GM12864 (cell line): Measurements from ENCODE around the gene GPC4.

Experiments used
- DNase-seq: peaks from one replicate; pipeline ENCODE4 v3.0.0-alpha.2; 2011; ENCODE audit warnings: low read depth
- H3K4me3 ChIP-seq: 2 replicates; pipeline ENCODE4 v1.5.1; 2011; ENCODE audit warnings: mild to moderate bottlenecking, low read depth, low read length, control low read depth
- TF ChIP-seq, protein P1 (sequence below): IDR thresholded peaks from 2 replicates; pipeline ENCODE4 v1.5.1; 2011; ENCODE audit warnings: low read depth, mild to moderate bottlenecking, moderate library complexity, low read length, control low read depth, inconsistent platforms; ENCODE audit errors: missing control alignments

GPC4 gene

DNA sequence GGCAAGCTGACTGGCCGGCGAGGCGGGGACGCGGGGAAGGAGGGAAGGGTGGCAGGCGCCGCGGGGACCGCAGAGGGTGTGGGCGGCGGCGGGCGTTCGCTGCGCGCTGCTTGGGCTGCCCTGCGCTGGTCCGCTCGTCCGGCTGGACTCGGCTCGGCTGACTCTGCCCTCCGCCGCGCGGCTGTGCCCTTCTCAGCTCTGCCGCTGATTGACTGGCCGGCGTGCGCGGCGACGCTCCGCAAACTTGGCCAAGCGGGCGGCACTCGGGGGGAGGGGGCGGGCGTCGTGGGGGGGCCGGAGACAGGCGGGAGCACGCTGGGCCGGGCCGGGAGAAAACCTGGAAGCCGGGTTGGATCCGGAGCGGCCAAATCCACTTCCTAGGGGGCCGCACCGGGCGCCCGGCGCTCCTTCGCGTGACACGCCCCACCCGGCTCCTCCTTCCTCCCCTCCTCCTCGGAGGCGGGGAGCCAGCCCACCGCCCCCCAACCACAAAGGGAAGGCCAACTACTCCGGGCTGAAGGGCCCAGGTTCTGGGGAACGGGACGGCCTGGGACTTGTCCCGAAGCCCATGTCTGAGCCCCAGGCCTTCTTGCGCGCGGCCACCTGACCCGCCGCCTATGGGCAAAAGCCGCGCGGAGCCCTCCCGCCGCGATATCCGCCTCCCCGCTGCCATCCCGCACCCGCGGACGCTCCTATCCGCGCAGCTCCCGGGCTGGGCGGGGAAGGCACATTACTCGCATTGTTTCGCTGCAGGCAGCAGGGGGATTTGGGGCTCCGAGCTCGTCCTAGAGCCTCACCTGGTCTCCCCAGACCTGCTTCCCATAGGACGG lies at the start of gene GPC4:
GPC4 (minus strand) TSS at position 214 of the 830 bp plus-strand sequence. CDS start 524 bp downstream, outside the sequence.
- TF ChIP-seq, protein P1, sequence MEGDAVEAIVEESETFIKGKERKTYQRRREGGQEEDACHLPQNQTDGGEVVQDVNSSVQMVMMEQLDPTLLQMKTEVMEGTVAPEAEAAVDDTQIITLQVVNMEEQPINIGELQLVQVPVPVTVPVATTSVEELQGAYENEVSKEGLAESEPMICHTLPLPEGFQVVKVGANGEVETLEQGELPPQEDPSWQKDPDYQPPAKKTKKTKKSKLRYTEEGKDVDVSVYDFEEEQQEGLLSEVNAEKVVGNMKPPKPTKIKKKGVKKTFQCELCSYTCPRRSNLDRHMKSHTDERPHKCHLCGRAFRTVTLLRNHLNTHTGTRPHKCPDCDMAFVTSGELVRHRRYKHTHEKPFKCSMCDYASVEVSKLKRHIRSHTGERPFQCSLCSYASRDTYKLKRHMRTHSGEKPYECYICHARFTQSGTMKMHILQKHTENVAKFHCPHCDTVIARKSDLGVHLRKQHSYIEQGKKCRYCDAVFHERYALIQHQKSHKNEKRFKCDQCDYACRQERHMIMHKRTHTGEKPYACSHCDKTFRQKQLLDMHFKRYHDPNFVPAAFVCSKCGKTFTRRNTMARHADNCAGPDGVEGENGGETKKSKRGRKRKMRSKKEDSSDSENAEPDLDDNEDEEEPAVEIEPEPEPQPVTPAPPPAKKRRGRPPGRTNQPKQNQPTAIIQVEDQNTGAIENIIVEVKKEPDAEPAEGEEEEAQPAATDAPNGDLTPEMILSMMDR: no peak
- no peak within 1 kb of the TSS for H3K4me3 ChIP-seq
- DNase-seq: no peak

DNA sequence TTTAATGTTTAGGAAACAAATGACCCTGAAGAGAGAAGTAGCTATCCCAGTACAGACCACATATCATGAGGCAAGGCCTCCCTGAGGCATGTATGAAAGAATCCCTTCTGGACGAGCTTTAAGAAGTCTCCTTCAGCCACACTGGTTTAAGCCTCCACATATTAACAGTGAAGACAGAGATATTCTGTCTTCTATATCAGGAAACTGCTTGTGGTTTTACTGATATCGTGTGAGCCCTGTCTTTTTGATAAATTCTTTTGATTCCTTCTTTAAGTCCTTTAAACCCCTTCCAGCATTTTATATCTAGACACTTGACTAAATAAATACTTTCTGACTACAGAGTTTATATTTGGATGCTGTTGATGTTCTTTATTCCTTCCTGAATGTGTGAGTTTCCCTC lies 45.9 kb upstream of the GPC4 start:
- TF ChIP-seq, protein P1: no peak
- DNase-seq: no peak

DNA sequence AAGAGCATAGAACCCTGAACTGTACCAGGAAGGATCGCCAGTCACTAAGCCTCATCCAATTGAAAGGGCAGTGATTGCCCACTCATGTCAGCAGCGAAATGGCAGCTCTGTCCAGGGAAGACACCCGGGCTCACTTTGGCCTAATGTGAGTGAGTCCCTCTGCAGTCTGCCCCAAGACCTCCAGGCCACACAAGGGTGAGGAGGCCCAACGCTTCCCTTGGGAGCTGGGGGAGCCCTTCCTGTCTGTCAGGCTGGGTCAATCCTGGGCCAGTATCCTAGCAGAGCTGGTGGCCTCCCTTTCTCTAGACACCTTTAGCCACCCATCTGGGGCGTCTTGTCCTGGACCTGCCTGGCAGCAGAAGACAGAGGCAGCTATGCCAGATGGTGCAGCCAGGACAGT lies 39.6 kb upstream of the GPC4 start:
- TF ChIP-seq, protein P1: no peak
- H3K4me3 ChIP-seq: no peak overlapping the region
- DNase-seq: no peak

More for the DNA sequence above, 45.9 kb upstream of the GPC4 start:
- H3K4me3 ChIP-seq: no peak overlapping the region

DNA sequence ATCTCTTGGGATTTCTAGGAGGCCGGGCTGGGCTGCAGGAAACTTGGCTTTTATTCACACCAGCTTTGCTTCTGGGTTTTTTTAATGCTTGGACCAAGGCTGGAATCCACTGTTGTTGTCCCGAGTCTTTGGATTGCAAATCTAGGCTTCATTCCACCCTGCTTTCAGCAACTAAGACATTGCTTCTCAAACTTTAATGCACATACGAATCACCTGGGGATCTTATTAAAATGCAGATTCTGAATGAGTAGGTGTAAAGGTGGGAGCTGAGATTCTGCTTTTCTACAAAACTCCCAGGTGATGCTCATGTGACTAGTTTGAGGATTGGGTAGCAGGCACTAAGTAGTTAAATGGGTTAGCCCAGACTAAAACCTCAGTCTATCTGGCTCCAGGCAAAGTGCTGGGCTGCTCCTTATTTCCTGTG lies 39.2 kb upstream of the GPC4 start:
- DNase-seq: no peak
- TF ChIP-seq, protein P1: no peak
- no peak overlapping the region for H3K4me3 ChIP-seq

DNA sequence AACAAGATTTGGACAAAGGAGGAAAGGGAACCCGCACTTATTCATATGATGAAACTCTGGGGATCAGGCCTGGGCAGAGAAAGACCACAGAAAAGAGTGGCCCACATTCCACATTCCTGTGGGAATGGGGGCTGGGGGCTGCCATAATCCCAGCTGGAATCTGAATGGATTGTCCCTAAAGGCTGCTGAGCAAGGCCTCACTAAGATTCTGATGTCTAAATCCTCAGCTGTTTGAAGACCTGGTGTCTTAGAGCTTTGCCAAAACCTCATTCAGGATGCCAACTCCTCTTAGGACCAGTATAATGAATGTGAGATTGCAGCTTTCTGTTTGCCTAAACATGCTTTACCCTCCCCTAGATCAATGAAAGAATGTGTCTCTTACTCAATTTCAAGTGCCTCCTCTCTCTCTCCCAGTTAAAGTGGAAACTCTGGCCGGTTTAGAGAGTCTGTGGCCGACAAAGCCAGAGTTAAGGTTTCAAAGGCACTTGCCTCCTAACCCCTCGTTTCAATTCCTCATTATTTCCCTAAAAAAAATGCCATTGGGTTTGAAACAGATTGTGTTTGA lies 33.3 kb upstream of the GPC4 start:
- no peak overlapping the region for H3K4me3 ChIP-seq
- TF ChIP-seq, protein P1: no peak
- no peak for DNase-seq

DNA sequence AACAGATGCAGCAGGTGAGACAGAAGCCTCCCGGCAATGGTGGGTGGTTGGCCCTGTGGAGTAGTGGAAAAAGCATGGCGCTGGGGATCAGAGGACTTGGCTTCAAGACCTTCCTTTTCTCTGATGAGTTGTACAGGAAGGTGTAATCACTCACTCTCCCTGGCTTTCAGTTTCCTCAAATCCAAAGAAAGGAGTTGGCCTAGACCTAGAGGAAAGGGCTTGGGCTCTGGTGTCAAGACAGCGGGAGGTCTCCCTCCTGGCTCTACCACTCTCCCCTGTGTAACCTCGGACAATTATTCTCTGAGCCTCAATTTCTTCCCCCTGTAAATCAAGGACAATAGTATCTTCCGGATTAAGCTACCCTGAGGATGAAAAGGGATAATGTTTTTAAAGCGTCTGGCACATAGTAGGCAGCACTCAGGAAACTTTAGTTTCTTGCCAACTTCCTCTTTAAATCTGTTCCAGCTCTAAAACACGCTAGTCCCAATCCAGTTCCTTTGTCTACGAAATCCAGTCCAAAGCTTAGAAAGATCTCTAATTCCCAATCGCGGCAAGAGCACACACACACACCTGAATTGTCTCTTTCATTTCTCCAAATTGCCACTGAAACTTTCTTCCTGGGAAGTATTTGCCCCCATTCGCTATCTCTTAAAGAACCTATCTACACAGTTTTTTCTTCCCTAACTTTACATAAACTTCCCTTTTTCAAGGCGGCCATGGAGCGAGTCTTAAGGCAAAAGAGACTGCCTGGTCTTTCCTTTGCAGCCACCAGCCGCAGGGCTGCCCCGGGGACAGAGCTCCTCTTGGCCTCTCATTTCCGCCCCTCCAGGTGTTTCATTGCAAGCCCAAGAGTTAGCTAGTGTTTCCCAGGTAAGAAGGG lies 29.9 kb upstream of the GPC4 start:
- TF ChIP-seq, protein P1: no peak
- no peak for DNase-seq
- no peak overlapping the region for H3K4me3 ChIP-seq
